ENCODE measurements around the gene CABLES1. TPM values are rescaled to one million over a fixed set of nuclear protein-coding genes. Genes with fewer than 3 reads are reported as not detected.

CABLES1 gene
- total RNA-seq, 1 experiment from 2014 or later: 1.9 TPM

- DNase-seq (ENCODE audit: low read depth): no peak
Measured at GRCh38 chr18:23113576-23113975, 21.7 kb upstream of the CABLES1 start.

- DNase-seq (ENCODE audit: low read depth): no peak
Measured at GRCh38 chr18:23114171-23114881, 21.0 kb upstream of the CABLES1 start.

DNA sequence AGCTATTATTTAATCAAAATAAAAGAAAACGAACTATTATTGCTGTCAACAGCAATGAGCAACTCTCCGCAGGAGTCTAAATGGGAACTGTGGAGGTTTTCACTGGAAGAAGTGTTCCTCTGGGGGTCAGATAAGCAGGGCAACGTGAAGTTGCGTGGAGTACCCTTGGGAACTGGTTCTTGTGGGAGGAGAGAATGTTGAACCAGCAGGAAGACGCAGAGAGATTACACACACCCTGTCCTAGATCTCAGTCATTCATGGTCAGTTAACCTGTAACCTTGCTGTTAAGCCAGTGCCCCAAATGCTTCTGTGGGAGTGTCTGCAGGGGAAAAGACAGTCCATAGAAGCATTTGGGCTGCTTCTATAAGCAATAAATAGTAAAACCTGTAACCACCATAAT is 20.4 kb upstream of the CABLES1 start:
- no peak for DNase-seq (ENCODE audit: low read depth)

GRCh38 chr18:23115683-23116096 is 19.6 kb upstream of the CABLES1 start:
- peak; percentile 93 for DNase-seq (ENCODE audit: low read depth)

- no peak for DNase-seq (ENCODE audit: low read depth)
Measured at GRCh38 chr18:23121133-23121532, 14.2 kb upstream of the CABLES1 start.

- DNase-seq (ENCODE audit: low read depth): no peak
Measured at GRCh38 chr18:23122334-23123229, 12.7 kb upstream of the CABLES1 start.

- DNase-seq (ENCODE audit: low read depth): no peak
Measured at GRCh38 chr18:23126376-23127056, 8.8 kb upstream of the CABLES1 start.

- no peak for DNase-seq (ENCODE audit: low read depth)
Measured at GRCh38 chr18:23127090-23127489, 8.2 kb upstream of the CABLES1 start.

DNA sequence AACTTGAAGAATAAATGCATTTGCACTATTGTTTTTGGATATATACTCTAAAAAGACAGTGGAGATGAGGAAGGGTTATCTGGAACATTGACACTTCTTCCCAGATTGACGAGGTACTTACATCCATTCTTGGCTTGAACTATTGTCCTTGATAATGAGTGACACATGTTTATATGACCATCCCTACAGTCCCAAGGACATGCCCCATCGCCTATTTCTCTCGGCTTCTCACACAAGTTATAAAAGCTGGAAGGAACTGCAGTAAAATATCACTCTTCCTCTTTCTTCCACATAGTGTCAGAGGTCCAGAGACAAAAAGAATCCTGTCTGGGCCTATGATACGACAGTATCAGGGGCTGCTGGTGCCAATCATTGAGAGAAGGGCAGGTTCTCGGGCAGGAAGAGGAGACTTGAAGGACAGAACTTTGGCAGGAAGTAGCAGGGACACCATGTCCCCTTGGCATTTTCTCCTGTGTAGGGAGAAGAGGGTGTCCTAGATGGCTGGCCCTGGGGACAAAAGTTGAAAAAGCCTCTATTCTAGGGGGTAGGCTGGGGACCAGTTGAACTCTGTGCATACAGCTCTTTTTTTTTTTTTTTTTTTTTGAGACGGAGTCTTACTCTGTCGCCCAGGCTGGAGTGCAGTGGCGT is 5.8 kb upstream of the CABLES1 start:
- no peak for DNase-seq (ENCODE audit: low read depth)

DNA sequence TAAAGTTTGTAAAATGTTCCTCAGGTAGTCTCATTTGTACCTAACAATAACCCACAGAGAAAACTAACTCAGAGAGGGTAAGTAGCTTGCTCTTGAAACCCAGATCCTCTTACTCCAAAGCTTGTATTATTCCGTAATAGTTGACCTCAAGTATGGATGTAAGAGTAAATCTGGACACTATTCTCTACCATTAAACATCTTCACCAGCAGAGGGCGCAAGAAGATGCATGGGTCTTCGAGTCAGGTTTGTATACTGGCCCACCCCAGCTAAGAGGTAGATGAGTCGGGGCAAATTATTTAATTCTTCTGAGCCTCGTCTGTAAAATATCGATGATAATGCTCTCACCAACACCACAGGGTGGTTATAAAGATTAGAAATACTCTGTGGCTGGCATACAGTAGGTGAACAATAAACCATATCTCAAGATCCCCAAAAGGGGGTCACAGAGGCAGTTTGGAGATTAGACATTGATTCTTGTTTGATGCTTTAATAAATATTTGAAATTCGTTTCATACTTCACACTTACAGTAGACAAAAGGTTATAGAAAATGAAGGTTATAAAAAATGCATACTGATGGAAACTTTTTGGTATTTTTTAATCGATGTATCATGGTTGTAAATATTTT is 3.5 kb upstream of the CABLES1 start:
- peak; percentile 68 for DNase-seq (ENCODE audit: low read depth)

DNA sequence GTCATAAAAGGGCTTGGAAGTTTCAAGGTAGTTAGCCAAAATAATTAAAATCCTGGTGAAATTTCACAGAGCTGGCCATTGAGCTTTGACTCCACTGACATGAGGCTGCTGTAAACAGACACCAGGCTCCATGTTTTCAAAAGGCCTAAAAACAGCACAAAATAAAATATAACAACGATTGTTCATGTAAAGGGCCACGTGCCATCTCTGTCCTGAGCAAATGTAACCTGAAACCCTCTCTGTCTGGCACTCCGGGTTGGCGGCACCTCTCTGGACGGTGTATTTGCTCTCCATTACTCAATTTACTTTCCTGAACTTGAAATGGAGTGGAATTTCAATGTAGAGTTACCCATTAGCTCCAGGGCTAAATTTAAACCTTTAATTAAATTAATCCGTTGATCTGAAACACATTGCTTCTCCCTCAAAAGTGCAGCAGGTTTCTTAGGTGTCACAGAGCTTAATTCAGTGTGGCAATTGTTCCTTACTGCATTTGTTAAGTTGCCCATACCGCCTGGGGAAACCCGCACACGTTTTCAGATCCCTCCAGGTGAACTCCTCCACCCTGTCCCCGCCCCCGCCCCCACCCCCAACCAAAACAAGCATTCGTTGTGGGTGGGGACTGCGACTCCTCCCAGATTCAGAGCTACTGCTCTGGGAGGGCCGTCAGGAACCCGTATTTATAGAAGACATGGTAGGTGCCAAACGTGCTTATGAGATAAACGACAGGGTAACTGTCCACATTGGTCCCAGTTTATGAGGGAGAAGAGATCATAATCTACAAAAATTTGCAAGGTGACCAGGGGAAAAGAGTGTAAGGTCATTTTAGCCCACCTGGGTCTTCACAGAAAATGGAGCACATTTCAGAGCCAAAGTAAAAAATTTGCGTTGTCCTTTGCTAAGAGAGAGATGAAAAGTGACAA is 1.2 kb upstream of the CABLES1 start:
- DNase-seq (ENCODE audit: low read depth): no peak

DNA sequence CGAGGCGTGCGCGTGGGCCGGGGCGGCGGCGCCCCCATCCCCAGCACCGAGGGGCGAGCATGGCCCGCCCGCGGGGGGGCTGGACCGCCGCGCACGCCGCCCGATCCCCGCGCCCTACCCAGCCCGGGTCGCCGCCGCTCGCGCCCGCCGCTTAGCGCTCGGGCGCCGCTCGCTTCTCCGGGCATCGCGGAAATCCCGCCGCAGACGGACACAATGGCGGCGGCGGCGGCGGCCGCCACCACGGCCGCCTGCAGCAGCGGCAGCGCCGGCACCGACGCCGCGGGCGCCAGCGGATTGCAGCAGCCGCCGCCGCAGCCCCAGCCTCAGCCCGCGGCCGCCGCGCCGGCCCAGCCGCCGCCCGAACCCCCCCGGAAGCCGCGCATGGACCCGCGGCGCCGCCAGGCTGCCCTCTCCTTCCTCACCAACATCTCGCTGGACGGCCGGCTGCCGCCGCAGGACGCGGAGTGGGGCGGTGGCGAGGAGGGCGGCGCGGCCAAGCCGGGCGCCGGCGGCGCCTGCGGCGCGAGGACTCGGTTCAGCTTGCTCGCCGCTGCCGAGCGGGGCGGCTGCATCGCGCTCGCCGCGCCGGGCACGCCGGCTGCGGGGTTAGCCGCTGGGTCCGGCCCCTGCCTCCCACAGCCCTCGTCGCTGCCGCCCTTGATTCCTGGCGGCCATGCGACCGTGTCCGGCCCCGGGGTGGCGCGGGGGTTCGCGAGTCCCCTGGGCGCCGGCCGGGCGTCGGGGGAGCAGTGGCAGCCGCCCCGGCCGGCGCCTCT is 453 bp downstream of the CABLES1 start:
- DNase-seq (ENCODE audit: low read depth): no peak

DNA sequence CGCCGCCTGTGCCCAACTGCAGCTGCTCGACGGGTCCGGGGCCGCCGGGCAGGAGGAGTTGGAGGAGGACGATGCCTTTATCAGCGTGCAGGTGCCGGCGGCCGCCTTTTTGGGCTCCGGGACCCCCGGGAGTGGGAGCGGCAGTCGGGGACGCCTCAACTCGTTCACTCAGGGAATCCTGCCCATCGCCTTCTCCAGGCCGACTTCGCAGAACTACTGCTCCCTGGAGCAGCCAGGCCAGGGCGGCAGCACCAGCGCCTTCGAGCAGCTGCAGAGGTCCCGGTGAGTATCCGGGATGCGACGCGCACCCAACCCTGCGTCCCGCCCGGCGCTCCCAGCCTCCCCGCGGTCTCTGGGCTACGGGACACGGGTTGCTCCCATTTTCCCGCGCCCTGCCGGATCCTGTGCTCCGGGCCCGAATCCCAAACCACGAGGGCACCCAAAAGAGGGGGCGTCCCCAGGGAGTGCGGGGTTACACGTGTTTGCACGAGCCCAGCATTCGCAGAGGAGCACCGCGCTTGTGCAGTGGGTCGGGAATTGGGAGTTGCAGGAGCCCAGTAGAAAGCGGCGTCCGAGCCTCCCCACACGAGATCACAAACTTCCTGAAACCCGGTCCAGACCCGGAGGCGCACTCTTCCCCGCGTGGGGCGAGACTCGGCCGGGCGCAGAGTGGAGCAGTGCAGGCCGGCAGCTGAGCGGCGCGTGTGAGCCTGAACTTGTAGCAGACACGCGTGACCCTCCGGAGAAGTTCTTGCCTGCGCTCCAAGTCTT is 1.2 kb downstream of the CABLES1 start:
- peak; percentile 32 for DNase-seq (ENCODE audit: low read depth)

- DNase-seq (ENCODE audit: low read depth): no peak
Measured at GRCh38 chr18:23137097-23137635, 1.9 kb downstream of the CABLES1 start.

DNA sequence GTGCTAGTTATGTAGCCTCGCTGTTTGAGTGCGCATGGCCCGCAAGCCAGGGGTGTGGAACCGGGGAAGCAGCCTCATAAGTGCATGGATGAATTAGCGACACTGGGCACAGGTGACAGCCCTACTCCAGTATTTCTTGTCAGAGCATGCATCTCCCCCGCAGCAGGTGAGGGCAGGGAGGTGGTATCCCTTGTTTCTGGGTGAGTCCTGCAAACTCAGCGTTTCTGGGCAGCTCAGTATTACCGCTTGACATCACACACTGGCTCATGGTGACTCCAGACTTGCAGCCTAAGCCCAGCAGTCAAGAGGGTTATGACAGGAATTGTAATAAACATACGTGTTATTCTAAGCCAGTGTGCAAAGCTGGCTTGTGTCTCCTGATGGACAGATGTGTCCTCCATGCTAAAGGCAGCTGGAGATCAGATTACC is 2.5 kb downstream of the CABLES1 start:
- no peak for DNase-seq (ENCODE audit: low read depth)

GRCh38 chr18:23138471-23138870 is 3.2 kb downstream of the CABLES1 start:
- DNase-seq (ENCODE audit: low read depth): no peak

- DNase-seq (ENCODE audit: low read depth): no peak
Measured at GRCh38 chr18:23141104-23141999, 6.1 kb downstream of the CABLES1 start.
